Measurements from ENCODE around the gene MYL4.
"Not testable (repeated sequence)": the region's sequence is repeated elsewhere in the genome, so short reads cannot be mapped to it uniquely, and the experiment has no call there.

MYL4 gene

DNA sequence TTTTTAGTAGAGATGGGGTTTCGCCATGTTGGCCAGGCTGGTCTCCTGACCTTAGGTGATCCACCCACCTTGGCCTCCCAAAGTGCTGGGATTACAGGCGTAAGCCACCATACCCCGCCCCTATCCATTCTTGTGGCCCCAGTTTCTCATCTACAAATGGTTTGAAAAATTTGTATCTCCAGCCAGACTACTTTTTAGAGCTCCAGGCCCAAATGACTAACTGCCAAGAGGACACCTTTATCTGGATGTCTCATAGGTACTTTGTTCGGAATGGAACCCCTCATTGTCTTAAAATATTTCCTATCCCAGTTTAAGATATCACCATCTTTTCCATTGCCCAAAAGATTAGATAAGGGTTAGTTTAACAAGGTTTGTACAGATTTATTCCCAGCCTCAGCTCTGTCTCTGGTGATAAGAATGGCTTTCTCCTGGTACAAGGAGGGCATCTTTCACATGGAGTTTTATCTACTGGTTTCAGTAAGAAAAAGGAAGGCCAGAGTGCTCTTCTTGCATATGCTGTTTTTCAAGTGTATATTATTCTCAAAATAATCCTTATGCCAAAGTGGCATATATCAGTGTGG lies 15.1 kb upstream of the MYL4 start:
- no peak for DNase-seq (ENCODE audit: low spot score)

DNA sequence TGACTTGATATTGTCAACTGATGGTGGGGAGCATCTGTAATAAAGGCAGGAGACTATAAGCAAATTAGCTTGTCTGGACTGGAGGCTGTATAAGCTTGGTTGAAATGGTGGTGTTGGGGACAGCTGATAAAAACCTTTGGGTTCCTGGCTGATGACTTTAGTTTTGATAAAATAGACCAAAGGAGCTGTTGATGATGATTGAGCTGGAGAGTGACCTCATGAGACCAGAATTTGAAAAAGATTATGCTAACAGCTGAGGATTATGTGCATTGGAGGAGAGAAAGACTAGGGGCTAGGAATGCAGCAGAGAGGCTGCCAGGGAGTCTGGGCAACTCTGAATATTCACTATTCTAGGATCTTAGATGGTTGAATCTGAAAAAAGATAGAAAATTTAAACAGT lies 11.3 kb upstream of the MYL4 start:
- no peak for DNase-seq (ENCODE audit: low spot score)

DNA sequence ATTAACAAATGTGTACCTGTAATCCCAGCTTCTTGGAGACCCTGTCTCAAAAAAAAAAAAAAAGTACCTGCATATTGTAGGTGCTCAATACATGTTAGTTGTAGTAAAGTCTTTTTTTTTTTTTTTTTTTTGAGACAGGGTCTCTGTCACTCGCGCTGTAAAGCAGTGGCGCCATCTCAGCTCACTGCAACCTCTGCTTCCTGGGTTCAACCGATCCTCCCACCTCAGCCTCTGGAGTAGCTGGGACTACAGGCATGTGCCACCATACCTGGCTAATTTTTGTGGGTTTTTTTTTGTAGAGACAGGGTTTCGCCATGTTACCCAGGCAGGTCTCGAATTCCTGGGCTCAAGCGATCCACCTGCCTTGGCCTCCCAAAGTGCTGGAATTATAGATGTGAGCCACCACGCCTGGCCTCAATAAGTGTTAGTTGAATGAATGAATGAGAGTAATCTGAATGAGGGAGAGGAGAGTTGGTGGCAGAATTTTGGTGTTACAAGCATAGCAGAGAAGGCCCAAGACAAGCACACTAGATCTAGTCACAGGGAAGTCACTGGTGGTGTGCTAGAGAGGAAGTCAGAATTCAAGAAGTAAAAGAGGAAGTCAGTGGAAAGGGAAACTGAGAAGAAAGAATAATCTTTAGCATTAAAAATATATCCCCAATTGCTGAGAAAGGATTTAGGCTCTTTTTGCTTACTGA lies 9.4 kb upstream of the MYL4 start:
- DNase-seq (ENCODE audit: low spot score) = no peak

DNA sequence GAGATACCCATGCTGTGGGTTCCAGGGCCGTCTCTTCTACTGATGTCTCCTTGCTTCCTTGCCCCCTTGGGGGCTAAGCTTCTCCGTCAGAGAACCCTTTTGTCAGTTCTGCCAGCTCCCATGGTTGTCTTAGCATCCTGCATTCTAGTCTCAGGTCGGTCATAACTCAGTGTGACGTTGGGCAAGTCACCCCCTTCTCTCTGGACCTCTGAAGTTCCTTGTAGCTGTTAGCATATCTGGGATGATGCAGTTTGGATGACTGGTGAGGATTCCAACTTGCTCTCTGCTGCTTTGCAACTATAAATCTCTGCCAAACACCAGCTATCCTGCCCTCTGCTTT lies 8.9 kb upstream of the MYL4 start:
- no peak for DNase-seq (ENCODE audit: low spot score)

DNA sequence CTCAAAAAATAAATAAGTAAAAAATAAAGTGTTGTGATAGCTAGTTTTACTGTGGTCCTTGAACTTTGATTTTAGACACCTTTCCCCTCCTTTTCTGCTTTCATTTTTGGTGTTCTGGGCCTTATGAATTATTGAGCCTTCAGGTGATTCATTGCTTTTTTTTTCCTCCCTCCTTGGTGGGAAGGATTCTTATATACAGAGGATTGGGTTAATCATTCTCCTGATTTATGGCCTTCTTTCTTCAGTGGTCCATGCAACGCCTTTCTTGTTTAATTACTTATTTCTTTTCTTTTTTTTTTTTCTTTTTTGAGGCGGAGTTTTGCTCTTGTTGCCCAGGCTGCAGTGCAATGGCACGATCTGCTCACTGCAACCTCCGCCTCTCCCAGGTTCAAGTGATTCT lies 8.0 kb upstream of the MYL4 start:
- no peak for DNase-seq (ENCODE audit: low spot score)

DNA sequence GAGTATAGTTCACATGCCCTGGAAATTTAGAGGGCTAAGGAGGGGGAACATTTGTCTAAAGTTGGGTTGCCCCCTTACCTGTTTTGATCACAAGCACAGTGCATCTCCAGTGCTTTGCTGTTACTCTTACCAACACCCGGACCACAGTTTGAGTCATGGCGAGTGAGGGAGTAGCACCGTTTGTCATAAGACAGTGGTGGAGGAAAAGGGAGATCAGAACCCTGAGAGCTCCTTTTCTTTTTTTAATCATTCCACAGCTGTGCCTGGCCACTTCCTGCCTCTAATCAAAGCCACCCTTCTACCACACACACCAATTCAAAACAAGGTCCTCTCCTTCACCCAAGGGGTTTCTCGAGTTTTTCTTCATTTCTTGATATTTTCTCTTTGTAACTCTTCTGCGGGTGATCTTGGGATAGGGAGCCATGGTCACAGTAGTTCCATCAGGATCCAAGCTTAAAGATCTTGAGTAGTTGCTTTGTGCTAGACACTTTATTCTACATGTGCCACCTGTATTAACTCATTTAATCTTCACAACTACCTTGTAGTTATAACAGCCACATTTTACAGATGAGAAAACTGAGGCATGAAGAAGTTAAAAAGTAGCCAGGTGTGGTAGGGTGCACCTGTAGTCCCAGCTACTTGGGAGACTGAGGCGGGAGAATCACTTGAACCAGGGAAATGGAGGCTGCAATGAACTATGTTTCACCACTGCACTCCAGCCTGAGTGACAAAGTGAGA lies 5.0 kb upstream of the MYL4 start:
- no peak for DNase-seq (ENCODE audit: low spot score)

DNA sequence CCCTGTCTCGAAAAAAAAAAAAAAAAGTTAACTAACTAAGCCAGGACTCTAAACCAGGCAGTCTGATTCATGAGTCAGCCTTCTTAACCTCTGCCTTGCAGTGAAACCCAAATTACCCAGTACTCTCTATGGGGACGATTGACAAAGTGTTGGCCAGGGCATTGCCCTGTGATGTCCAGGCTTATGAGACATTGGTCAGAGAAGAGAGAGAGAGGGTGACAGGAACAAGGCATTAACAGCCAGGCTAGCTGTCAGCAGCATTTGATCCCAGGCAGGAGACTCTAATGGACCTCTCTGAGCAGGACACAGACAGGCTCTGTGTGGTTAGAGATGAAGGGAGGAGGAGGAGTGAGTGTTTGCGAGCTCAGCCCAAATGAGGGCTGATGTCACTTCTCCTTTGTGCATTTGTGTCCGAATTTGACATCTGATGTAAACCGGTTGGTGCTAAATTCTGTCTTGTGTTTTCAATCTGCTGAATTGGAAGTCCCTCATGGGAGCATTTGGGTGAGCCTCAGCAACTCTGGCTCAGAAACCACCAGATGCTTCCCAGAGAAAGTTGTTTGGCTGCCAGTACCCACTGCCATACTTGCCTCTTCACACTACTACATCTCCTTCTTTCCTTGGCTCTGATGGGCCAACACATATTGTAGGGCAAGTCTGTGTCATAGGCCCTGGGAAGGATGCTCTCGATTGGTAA lies 4.3 kb upstream of the MYL4 start:
- no peak for DNase-seq (ENCODE audit: low spot score)

DNA sequence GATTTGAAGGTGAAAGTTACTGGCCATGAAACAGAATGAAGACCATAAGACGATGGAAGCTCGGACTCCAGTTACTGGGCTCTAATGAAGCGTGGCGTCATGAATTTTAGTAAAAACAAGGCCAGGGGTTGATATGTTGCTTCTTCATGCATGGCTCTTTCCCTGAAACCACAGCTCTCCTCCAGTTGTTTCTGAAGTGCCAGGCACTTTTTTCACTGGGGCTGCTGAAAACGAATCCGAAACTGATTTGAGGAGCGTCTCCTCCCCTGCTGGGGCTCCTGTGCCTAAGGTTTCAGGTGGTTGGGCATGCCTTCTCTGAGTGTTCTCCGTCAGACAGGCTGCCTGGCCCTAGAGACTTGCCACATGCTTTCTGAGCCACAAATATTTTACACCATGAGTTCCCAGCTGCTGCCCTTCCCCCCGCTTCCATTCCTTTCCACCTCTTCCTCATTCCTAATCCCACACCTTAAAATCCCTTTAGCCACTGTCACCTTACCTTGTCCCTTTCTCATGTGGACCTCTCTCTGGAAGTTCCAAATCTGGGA lies 3.7 kb upstream of the MYL4 start:
- DNase-seq (ENCODE audit: low spot score) = no peak

DNA sequence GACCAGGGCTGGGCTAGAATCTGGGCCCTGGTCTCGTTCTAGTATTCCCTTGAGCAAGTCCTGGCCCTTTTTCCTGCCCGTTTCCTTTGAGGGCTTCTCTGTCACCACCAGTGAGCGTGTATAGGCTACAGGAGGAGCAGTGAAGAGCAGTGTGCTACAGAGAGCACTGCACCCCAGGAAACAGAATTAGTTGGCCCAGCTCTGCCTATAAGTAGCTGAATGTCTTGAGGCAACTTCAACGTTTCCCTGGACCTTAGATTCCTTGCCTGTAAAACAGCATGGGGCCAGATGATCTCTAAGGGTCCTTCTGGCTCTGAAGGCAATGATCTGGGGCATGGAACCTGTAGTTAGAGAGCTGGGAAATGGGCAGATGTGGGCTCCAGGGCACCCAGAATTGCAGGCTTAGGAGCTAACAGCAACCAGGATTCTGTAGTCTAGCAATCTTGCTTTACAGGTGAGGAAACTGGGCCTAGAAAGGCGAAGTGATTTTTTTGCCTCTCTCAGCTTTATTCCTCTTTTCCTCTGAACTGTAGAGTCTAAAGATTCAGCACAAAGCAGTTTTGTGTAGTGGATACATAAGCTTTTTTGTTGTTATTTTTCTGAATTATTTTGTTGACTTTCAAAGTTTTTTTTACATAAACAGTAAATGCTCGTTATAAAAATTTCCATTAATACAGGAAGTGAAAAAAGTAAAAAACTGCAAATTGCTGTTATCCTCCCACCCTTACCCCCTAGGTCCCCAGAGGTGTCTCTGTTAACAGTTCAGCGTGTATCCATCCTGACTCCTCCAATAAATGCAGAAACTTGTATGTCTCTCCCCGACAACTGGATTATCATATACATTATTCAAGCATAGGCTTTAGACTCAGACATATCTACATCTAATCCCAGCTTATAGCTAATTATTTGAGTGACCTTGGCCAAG lies 1.7 kb upstream of the MYL4 start:
- DNase-seq (ENCODE audit: low spot score) = no peak

DNA sequence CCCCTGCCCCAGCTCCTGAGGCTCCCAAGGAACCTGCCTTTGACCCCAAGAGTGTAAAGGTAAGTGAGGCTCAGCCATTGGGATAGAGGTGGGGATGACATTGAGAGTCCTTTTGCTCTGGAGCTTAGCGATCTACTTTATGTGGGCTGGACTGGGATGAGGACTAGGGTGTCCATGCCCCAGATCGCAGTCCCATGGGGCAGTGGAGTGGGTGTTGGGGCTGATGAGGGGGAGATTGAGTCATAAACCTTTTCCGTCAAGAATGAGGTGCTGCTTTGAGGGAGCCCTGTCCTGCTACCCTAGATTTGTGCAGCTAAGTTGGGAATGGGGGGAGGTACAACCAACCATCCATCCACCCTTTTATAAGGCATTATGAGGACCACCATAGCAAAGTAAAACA lies 351 bp downstream of the MYL4 start:
- no peak for DNase-seq (ENCODE audit: low spot score)

DNA sequence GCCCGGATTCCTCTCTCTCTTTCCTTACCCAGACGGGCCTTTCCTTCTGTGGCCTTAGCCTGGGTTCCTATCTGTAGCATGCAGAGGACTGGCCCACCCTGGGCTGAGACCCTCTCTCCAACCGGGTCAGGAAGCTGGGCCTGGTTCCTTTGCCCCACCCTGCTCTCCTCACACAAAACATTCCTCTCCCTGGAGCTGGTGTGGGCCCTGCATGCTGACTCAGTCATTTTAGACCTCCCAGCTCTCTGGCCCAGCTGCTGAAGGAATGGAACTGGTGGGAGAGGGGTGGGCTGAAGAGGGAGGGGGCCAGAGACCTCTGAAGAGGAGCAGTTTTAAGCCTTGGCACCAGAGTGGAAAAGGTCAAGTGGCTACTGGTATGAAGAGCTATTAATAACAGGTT lies 957 bp downstream of the MYL4 start:
- DNase-seq (ENCODE audit: low spot score) = no peak

DNA sequence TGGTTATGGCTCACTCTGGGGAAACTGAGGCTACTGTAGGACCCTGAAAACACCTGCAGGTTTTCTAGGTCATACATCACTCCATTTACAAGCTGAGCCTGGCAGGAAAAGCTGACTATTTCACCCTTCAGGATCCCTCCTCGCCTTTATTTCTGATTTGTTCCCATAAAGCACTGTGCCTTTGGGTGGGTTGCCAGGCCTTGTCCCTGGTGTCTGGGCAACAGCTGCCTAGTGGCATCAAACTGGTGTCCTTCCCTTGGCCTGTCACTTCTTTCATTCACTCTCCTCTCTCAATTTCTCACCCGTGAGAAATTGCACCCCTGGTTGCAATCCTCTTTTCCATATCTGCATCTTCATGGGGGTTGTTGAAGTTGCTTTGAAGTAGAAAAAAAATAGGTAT lies 1.6 kb downstream of the MYL4 start:
- DNase-seq (ENCODE audit: low spot score) = no peak

DNA sequence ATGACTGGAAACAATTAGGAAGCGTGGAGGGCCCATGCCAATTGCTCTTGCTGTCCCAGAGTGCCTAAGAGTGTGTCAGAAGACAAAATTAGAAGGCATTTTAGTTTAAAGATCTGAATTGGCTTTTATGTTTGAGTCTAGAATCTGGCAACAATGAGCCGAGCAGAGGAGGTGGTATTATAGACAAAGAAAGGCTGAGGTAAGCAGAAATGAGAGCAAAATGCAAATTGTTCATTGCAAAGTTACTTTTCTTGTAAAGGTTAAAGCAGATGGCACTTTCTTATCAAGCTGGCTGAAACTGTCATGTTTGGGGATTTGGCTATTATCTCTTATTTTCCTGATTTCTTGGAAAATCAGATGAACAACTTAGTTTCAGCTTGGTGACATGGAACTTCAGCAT lies 3.3 kb downstream of the MYL4 start:
- no peak for DNase-seq (ENCODE audit: low spot score)

DNA sequence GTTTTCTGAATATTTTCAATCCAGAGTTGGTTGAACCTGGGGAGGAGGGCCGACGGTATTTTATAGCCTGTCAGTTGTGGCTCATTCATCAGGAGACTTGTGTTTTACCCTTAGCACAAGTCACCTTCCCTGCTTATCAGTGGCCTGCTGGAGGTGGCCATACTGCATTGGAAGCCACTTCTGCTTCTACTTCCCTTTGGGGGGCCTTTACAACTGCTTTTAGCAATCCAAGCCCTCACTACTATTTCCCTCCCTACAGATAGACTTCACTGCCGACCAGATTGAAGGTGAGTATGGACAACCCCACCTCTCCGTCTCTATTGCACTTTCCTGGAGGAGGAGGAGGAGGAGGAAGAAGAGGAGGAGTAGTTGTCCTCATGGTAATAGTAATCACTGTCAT lies 4.4 kb downstream of the MYL4 start:
- no peak for DNase-seq (ENCODE audit: low spot score)

DNA sequence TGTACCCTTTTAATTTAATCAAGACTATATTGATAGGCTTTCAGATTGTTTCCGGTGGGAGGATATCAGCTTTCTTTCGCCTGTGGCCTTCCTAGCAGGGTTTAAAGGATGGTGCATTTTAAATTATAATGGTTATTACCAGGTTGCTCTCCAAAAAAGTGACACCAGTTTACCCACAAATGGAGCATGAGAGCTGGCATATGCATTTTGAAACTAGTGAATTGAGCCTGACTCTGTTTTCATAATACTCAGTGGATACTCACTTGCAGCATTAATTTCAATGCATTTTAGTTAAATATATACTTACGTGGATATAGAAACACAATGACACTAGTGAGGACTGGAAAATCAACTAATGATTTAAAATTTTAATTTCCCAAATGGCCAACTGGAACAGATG lies 5.8 kb downstream of the MYL4 start:
- DNase-seq (ENCODE audit: low spot score) = no peak

DNA sequence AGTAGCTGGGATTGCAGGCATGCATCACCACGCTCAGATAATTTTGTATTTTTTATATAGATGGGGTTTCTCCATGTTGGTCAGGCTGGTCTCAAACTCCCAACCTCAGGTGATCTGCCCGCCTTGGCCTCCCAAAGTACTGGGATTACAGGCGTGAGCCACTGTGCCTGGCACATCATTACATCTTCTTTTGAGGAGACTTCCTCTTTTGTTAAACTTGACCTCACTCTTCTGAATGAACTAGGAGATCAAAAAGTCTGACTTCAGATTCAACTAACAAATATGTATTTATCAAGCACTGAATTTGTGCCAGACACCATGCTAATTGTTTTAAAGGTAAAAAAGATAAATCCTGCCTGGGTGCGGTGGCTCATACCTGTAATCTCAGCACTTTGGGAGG lies 7.7 kb downstream of the MYL4 start:
- DNase-seq (ENCODE audit: low spot score) = not testable (repeated sequence)

DNA sequence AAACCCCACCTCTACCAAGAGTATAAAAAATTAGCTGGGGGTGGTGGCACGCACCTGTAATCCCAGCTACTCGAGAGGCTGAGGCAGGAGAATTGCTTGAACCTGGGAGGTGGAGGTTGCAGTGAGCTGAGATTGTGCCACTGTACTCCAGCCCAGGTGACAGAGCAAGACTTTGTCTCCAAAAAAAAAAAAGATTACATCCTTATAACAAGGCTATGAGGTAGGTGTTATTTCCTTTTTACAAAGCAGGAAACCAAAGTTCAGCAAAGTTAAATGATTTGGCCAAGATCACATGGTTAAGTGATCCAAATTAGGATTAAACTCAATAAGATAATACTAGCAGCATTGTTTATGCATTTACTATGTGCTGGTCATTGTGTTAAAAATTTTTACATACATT lies 8.1 kb downstream of the MYL4 start:
- DNase-seq (ENCODE audit: low spot score) = not testable (repeated sequence)

DNA sequence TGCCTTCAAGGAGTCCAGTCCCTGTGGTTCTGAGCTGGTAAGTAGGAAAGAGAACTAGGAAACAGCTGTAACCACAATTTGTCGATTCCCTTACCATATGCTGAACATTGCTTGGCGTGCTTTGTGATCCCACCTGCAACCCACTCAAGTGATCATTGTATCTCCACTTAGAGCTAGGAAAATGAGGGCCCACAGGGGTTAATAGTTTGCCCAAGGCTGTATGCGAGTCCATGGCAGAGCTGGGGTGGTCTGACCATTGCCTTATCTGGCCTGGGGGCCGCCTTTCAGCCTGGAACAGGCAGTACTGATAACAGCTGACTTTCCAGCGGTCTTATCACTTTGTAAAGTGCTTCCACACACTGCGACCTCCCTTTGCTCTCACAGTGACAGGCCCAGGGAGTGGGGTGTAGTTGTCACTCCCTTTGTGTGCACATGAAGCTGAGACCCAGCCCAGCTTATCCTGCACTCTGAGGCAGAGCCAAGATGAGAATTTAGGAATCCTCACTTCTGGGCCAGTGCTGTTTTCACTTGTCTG lies 9.8 kb downstream of the MYL4 start:
- DNase-seq (ENCODE audit: low spot score) = no peak

DNA sequence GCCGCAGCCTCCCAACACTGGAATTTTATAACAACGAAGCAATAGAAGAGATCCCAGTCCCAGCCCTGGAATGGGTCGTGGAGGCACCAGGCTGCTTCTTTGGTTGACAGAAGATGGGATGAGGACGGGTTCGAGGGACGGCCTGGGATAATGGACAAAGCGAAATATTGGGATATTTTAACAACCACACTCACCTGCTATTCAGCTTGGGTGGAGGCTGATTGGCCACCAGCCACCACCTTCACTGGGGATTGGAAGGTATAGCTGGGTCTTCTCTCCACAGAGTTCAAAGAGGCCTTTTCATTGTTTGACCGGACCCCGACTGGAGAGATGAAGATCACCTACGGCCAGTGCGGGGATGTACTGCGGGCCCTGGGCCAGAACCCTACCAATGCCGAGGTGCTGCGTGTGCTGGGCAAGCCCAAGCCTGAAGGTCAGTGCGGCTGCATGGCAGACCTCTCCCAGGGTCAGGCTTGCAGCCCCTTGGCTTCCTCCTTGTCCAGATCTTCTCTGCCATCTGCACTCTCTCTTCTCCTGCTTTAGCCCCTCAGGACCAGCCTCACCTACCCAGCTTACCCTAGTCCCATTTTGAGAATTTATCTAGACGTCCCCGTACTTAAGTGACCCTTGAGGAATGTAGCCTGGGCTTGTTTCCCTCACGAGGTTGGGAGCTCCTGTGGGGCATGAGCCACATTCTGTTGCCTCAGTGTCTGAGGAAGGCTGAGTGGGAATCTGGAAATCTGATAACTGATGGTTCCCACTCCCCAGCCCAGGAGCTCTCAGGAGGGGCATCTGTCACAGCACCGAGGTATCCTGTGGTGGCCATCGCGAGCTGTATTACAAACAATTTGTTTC lies 10.7 kb downstream of the MYL4 start:
- DNase-seq (ENCODE audit: low spot score) = no peak

DNA sequence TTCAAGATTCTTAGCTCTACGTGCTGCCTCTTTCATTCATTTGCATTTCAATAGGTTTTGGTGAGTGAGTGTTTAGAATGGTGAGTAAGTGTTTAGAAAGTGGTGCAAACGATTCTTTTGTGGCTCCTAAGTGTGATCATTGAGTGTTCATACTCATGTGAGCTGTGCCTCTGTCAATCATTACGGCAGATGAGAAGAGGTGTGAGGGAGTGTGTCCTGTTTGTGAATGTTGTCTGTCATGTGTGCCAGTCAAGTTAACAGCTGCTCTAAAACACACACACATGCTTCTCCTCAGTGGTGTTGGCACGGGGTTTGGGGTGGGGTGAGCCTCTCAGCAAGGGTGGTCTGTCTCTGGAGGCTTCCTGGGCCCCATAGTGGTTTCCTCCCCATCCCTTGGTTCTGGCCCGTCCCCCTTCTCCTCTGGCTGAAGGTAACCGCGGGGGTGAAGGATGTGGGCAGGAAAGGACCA lies 11.4 kb downstream of the MYL4 start:
- DNase-seq (ENCODE audit: low spot score) = no peak
